ENCODE data around the gene PNMA5.
A peak's percentile ranks its signal among the peaks of the same experiment; 100 is the strongest.

Gene PNMA5

GRCh38 chrX:152968193-152968592 is 25.7 kb downstream of the PNMA5 start:
- Histone ChIP-seq H3K27ac (peak overlapping the region; percentile 42; the same call in 1 of the 2 replicates), H3K36me3 (no peaks in the 10 kb centered on the region), H3K27me3 (peaks cover 97% of the 10 kb centered on the region), H4K20me1 (peaks cover 7% of the 10 kb centered on the region), H3K4me2 (peak overlapping the region; percentile 56), H3K4me1 (peaks cover 26% of the 10 kb centered on the region), H3K4me3 (no peak overlapping the region), H3K9me3 (no peaks in the 10 kb centered on the region), H3K9ac (no peak overlapping the region)
- TF ChIP-seq Cebpa-rat (IDR thresholded peaks at IDR 0.05), result peak; percentile 82

- peaks cover 7% of the 10 kb centered on the region for H3K4me1 ChIP-seq
- no peak overlapping the region for H3K9ac ChIP-seq
- peaks cover 96% of the 10 kb centered on the region for H3K27me3 ChIP-seq
Observed at GRCh38 chrX:152960115-152960514, 33.8 kb downstream of the PNMA5 start.

GRCh38 chrX:152959626-152960025 is 34.3 kb downstream of the PNMA5 start:
- Histone ChIP-seq H3K27me3 (peaks cover 96% of the 10 kb centered on the region), H3K9ac (no peak overlapping the region), H3K4me2 (no peak overlapping the region)

More at GRCh38 chrX:152960115-152960514, 33.8 kb downstream of the PNMA5 start:
- Histone ChIP-seq H3K27ac (no peak overlapping the region), H3K4me2 (no peak overlapping the region), H4K20me1 (peaks cover 27% of the 10 kb centered on the region; the same call in 1 of the 2 replicates), H3K36me3 (no peaks in the 10 kb centered on the region), H3K9me3 (no peaks in the 10 kb centered on the region), H3K4me3 (no peak overlapping the region)
- no peak for TF ChIP-seq Cebpa-rat (IDR thresholded peaks at IDR 0.05)

DNA sequence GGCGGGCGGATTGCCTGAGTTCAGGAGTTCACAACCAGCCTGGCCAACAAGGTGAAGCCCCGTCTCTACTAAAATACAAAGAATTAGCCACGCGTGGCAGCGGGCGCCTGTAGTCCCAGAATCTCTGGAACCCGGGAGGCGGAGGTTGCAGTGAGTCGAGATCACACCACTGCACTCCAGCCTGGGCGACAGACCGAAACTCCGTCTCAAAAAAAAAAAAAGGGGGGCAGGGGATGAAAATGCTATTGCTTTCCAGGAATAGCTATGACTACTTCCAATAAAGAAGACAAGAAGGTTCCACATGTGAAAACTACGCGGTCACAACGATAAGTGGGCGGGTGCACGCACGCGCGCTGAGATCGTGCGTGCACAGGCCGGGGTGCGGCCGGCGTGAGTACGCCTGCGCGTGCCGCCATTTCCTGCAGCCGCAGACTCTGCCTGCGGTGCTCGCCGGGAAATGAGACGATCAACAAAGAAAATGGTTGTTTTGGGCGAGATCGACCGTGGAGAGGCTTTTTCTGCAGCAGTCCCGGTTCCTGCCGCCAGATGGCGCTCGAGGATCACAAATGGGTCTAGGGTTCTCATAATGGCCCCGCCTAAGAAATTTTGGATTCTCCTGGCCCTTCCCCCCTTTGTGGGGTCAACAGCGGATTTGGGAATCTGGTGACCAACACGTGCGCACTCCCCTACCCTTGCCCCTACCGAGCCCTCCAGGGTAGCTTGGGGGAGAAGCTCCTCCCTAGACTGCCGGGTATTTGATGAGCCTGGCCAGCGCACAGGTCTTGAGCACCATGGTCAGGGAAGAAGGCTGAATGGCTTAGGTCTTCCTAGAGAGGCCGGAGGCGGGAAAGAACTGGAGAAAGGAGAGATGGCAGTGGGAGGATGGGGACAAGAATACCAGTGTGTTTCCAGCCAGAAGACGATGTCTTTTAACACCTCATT is 35.1 kb downstream of the PNMA5 start:
- Histone ChIP-seq H3K4me1 (peaks cover 7% of the 10 kb centered on the region), H3K9ac (peak overlapping the region; percentile 35; the same call in 1 of the 2 replicates), H4K20me1 (peaks cover 27% of the 10 kb centered on the region; the same call in 1 of the 2 replicates), H3K27me3 (peaks cover 97% of the 10 kb centered on the region), H3K27ac (peak overlapping the region; percentile 68), H3K4me2 (peak overlapping the region; percentile 73), H3K36me3 (no peaks in the 10 kb centered on the region), H3K9me3 (no peaks in the 10 kb centered on the region), H3K4me3 (peak overlapping the region; percentile 56)
- no peak for TF ChIP-seq Cebpa-rat (IDR thresholded peaks at IDR 0.05)

More at GRCh38 chrX:152959626-152960025, 34.3 kb downstream of the PNMA5 start:
- H3K36me3 ChIP-seq, result no peaks in the 10 kb centered on the region
- no peak for TF ChIP-seq Cebpa-rat (IDR thresholded peaks at IDR 0.05)
- H3K4me3 ChIP-seq, result no peak overlapping the region
- no peak overlapping the region for H3K27ac ChIP-seq
- peaks cover 27% of the 10 kb centered on the region; the same call in 1 of the 2 replicates for H4K20me1 ChIP-seq
- H3K9me3 ChIP-seq, result no peaks in the 10 kb centered on the region
- H3K4me1 ChIP-seq, result peaks cover 7% of the 10 kb centered on the region

GRCh38 chrX:152958047-152958446 is 35.9 kb downstream of the PNMA5 start:
- H3K27me3 ChIP-seq, result peaks cover 97% of the 10 kb centered on the region
- H3K4me2 ChIP-seq, result peak overlapping the region; percentile 73
- H3K4me1 ChIP-seq, result peaks cover 7% of the 10 kb centered on the region
- H4K20me1 ChIP-seq, result peaks cover 24% of the 10 kb centered on the region; the same call in 1 of the 2 replicates
- no peak for TF ChIP-seq Cebpa-rat (IDR thresholded peaks at IDR 0.05)
- H3K4me3 ChIP-seq, result peak overlapping the region; percentile 56
- H3K9ac ChIP-seq, result peak overlapping the region; percentile 35; the same call in 1 of the 2 replicates
- H3K9me3 ChIP-seq, result no peaks in the 10 kb centered on the region
- peak overlapping the region; percentile 68 for H3K27ac ChIP-seq
- H3K36me3 ChIP-seq, result no peaks in the 10 kb centered on the region

DNA sequence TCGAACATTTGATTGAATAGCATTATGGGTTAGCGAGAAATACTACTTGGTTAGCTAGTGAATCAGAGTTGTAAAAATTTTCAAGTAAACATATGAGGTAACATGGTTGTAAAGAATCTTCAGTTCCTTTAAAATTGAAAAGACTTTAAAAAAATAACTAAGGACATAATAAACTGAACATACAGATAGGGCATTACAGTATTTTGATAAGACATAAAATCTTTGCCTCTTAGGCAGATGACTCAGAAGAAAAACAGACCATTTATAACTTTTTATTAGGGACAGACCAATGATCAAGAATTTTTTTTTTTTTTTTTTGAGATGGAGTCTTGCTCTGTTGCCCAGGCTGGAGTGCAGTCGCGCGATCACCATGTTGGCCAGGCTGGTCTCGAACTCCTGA is 43.1 kb downstream of the PNMA5 start:
- Histone ChIP-seq H3K9me3 (no peaks in the 10 kb centered on the region), H4K20me1 (peaks cover 16% of the 10 kb centered on the region; the same call in 1 of the 2 replicates), H3K4me2 (no peak overlapping the region), H3K27me3 (peaks cover 84% of the 10 kb centered on the region), H3K27ac (no peak overlapping the region), H3K9ac (no peak overlapping the region), H3K36me3 (no peaks in the 10 kb centered on the region), H3K4me1 (0 out of 2 replicates have a peak, but pooled peaks cover 5% of the 10 kb centered on the region), H3K4me3 (no peak overlapping the region)
- no peak for TF ChIP-seq Cebpa-rat (IDR thresholded peaks at IDR 0.05)

DNA sequence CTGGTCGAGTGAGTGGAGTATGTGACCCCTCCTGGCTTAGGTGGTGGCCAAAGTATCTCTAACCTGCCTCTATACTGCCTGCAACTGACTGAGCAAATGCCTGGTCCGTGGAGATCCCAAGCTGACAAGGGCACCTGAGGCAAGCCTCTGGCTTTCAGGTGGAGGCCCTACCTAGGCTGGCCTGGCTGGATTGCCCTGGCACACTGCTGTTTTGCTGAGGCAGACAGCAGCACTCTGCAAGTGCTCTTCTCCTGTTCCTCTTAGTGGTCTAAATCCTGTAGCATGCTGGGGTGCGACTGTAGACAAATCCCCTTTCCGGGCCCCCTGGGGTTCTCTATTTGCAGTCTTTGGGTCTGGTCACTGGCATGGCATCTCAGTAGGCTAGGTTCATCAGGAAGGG is 44.8 kb downstream of the PNMA5 start:
- H3K4me3 ChIP-seq, result no peak overlapping the region
- no peak for TF ChIP-seq Cebpa-rat (IDR thresholded peaks at IDR 0.05)
- no peak overlapping the region for H3K9ac ChIP-seq
- no peaks in the 10 kb centered on the region for H3K9me3 ChIP-seq
- no peak overlapping the region for H3K4me2 ChIP-seq
- H3K27ac ChIP-seq, result no peak overlapping the region
- peaks cover 84% of the 10 kb centered on the region for H3K27me3 ChIP-seq
- H4K20me1 ChIP-seq, result peaks cover 16% of the 10 kb centered on the region; the same call in 1 of the 2 replicates
- 0 out of 2 replicates have a peak, but pooled peaks cover 5% of the 10 kb centered on the region for H3K4me1 ChIP-seq
- no peaks in the 10 kb centered on the region for H3K36me3 ChIP-seq

DNA sequence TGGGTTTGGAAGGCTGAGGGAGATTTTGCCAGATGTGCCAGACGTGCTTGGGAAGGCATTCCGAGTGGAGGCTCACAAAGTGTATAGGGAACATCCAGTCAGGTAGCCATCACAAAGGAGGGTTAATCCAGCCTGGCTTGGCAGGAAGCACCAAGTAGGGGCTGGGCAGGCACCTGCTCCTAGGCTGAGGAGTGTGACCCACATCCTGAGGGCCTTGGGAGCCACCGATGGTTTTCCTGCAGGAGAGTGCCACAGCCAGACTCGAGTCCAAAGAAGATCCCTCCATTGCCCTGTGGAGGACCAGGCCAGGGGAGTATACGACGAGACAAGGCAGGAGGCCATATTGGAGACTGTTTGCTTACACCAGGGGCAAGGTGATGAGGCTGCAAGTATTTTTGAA is 47.2 kb downstream of the PNMA5 start:
- no peak overlapping the region for H3K27ac ChIP-seq
- H3K36me3 ChIP-seq, result no peaks in the 10 kb centered on the region
- H3K4me2 ChIP-seq, result no peak overlapping the region
- peaks cover 16% of the 10 kb centered on the region; the same call in 1 of the 2 replicates for H4K20me1 ChIP-seq
- no peak overlapping the region for H3K9ac ChIP-seq
- TF ChIP-seq Cebpa-rat (IDR thresholded peaks at IDR 0.05), result no peak
- H3K4me3 ChIP-seq, result no peak overlapping the region
- peaks cover 14% of the 10 kb centered on the region; the same call in 1 of the 2 replicates for H3K4me1 ChIP-seq
- H3K27me3 ChIP-seq, result peaks cover 83% of the 10 kb centered on the region
- H3K9me3 ChIP-seq, result no peaks in the 10 kb centered on the region

GRCh38 chrX:152945021-152945979 is 48.6 kb downstream of the PNMA5 start:
- H3K4me1 ChIP-seq, result peaks cover 18% of the 10 kb centered on the region; the same call in 1 of the 2 replicates
- H4K20me1 ChIP-seq, result peaks cover 16% of the 10 kb centered on the region; the same call in 1 of the 2 replicates
- no peak for TF ChIP-seq Cebpa-rat (IDR thresholded peaks at IDR 0.05)
- H3K27ac ChIP-seq, result no peak overlapping the region
- H3K27me3 ChIP-seq, result peaks cover 79% of the 10 kb centered on the region
- no peaks in the 10 kb centered on the region for H3K9me3 ChIP-seq
- H3K4me3 ChIP-seq, result no peak overlapping the region
- H3K9ac ChIP-seq, result no peak overlapping the region
- no peak overlapping the region for H3K4me2 ChIP-seq
- H3K36me3 ChIP-seq, result no peaks in the 10 kb centered on the region

All from BLaER1 (cell line).